Pancreas (tissue), 10 donors: ENCODE measurements around the gene DCAF16. TPM values are rescaled to one million over a fixed set of nuclear protein-coding genes. Genes with fewer than 3 reads are reported as not detected.
A peak's percentile ranks its signal among the peaks of the same experiment; 100 is the strongest.

Experiments
- ATAC-seq, 4 donors: fragments of 200-7000 bp; cut with Tn5 transposase; one replicate each; pipeline versions ENCODE4 v1.8.0 to v1.9.1; 2020; ENCODE audit warnings: mild to moderate bottlenecking in 4 of 4, moderate library complexity in 4 of 4
- DNase-seq, 6 donors: peaks; one replicate each; pipeline ENCODE4 v3.0.0-alpha.2; 2020
- FAIRE-seq: peaks from 2 replicates; lab custom pipeline; 2012; peaks lifted over from hg19 to GRCh38; lab: Jason Lieb, UNC
- H3K27ac ChIP-seq, 4 donors: fragments of 200-600 bp; sonication (generic); 1 replicate in 3 of 4; 2 replicates in 1 of 4; pipeline versions ENCODE4 v1.5.0 to v1.8.0; 2020
- H3K27me3 ChIP-seq, 4 donors: fragments of 200-600 bp; one replicate each; pipeline ENCODE4 v1.8.0; 2021
- H3K36me3 ChIP-seq, 3 donors: fragments of 200-600 bp; sonication (generic) in 1 of 3; one replicate each; pipeline versions ENCODE4 v1.5.0 to v1.8.0; 2020 to 2021
- H3K4me1 ChIP-seq, 3 donors: fragments of 200-600 bp; one replicate each; pipeline ENCODE4 v1.8.0; 2021
- H3K4me3 ChIP-seq, 4 donors: fragments of 200-600 bp; sonication (generic) in 2 of 4; one replicate each; pipeline versions ENCODE4 v1.5.0 to v1.8.0; 2020 to 2021
- H3K9me3 ChIP-seq, 4 donors: fragments of 200-600 bp; one replicate each; pipeline ENCODE4 v1.8.0; 2021
- WGBS, 2 donors: extraction: QIAGEN DNeasy Blood & Tissue Kit; methylation state at CpG; one replicate each; pipeline ENCODE4 v1.1.7; 2013; 5-methylcytosine and 5-hydroxymethylcytosine counted together
- intact Hi-C, 3 donors: fragments of 100-400 bp; cut with DNase I; formaldehyde crosslinking; loops; one replicate each; pipeline versions ENCODE4 v1.11.1 to v1.14.2; 2022
- polyA plus RNA-seq, 2 donors: library from polyadenylated mRNA; stranded (reverse); fragments of 200-250 nt; gene quantifications; one replicate each; pipeline ENCODE4 v1.2.3, GENCODE V29; 2013
- total RNA-seq, 6 donors: library from RNA; stranded (reverse); fragmentation: NEBNext Ultra II Directional in 4 of 6; extraction: Animal tissue kit (Norgen Biotek cat#: 25700) in 4 of 6; gene quantifications; one replicate each; pipeline versions ENCODE4 v1.2.1 to v1.2.4, GENCODE V29; 2021 to 2023
- TF ChIP-seq, protein P1 (sequence below), 4 donors: fragments of 200-600 bp; sonication (generic) in 3 of 4; IDR thresholded peaks; one replicate each; pipeline versions ENCODE4 v1.5.0 to v1.8.0; 2021; ENCODE audit warnings: antibody characterized with exemption in 4 of 4
- donor health status: healthy with polysubstance abuse.
- donor health status: DM: no; HTN: no; CAD: no; lungs with moderate emphysema.
- donor health status: DM: no; HTN: no; CAD: no.
- donor health status: control.
- donor health status: control.
- donor health status: Bipolar disorder and iron deficiency.
- donor health status: DM: yes; HTN: yes; CAD: no.
- donor health status: DM: no; HTN: no; CAD: no.
- donor health status: DM: no; HTN: no; CAD: no.
- donor health status: DM: yes; HTN: yes; CAD: no.

Gene DCAF16
- total and polyA plus RNA-seq, 8 donors = 6.4 to 23.5 (median 13.9) TPM

DNA sequence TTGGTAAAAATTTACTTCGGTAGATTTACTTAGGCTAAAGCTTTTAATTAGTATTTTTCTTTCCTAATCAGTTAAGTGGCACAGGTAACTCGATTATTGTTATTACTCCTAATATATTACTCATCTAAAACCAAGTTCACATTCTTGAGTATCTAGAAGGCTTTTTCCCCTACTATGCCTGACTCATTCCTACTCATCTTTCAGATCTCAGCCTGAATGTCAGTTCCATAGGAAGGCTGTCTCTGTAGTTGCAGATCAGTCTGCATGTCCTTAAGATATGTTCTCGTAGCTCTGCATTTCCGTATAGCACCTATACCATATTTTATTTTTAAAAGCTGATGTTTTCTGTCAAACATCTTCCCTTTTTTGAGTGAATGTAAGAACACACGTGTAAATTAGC is 23.2 kb downstream of the DCAF16 start:
- FAIRE-seq = no peak
- 75 to 89% methylated on average over 5 of the region's 5 CpGs for WGBS, 2 donors

DNA sequence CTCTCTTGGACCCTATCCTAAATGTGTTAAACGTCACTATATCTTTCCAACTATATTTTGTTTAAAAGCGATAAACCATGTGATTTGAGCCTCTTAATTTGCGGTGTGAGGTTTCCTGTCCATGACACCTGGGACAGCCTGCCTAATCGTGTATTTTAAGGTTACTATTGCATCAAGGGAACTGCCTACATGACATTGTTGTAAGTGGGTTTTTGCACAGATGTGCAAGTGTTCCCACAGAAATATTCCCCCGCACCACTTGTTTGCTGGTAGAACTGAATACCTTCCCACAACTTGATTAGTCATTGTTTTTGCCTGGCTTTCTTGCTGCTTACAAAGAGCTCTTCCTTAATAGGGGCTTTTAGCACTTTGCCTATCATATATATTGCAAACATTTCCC is 24.0 kb downstream of the DCAF16 start:
- intact Hi-C loops = no loop called here
- Histone ChIP-seq H3K27ac (no peak overlapping the region), H3K9me3 (no peaks in the 10 kb centered on the region), H3K27me3 (peaks cover 0 to 9% (median 0%) of the 10 kb centered on the region in 4 donors), H3K4me1 (no peaks in the 10 kb centered on the region), H3K36me3 (no peaks in the 10 kb centered on the region), H3K4me3 (no peak overlapping the region)
- ATAC-seq (no peak), DNase-seq (no peak), FAIRE-seq (no peak)
- TF ChIP-seq, protein P1, sequence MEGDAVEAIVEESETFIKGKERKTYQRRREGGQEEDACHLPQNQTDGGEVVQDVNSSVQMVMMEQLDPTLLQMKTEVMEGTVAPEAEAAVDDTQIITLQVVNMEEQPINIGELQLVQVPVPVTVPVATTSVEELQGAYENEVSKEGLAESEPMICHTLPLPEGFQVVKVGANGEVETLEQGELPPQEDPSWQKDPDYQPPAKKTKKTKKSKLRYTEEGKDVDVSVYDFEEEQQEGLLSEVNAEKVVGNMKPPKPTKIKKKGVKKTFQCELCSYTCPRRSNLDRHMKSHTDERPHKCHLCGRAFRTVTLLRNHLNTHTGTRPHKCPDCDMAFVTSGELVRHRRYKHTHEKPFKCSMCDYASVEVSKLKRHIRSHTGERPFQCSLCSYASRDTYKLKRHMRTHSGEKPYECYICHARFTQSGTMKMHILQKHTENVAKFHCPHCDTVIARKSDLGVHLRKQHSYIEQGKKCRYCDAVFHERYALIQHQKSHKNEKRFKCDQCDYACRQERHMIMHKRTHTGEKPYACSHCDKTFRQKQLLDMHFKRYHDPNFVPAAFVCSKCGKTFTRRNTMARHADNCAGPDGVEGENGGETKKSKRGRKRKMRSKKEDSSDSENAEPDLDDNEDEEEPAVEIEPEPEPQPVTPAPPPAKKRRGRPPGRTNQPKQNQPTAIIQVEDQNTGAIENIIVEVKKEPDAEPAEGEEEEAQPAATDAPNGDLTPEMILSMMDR (IDR thresholded peaks at IDR 0.05) = no peak
- WGBS, 2 donors = 33 to 39% methylated on average over 5 of the region's 5 CpGs

More for the DNA sequence above, 23.2 kb downstream of the DCAF16 start:
- H3K36me3 ChIP-seq = no peaks in the 10 kb centered on the region
- no peaks in the 10 kb centered on the region for H3K4me1 ChIP-seq
- no peak overlapping the region for H3K27ac ChIP-seq
- intact Hi-C loops = no loop called here
- no peak overlapping the region for H3K4me3 ChIP-seq
- ATAC-seq = no peak
- DNase-seq = no peak
- H3K27me3 ChIP-seq = peaks cover 0 to 6% (median 0%) of the 10 kb centered on the region in 4 donors
- TF ChIP-seq, protein P1 (IDR thresholded peaks at IDR 0.05) = no peak
- H3K9me3 ChIP-seq = no peaks in the 10 kb centered on the region

DNA sequence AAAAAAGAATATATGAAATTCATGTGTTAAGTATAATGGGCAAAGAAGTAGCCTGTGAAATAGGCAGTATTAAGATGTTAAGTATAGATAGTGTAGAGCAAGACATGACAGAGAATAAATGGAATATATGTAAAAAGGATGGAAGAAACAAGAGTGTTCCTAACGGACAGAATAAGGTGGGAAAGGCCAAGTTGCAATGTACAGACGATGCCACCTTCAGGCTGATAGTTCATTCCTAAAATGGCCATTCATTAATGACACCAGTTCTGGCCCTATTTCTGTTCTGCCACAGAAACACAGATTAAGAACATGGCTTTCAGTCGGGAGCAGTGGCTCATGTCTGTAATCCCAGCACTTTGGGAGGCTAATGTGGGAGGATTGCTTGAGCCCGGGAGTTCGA is 24.7 kb downstream of the DCAF16 start:
- no peaks in the 10 kb centered on the region for H3K36me3 ChIP-seq
- no peak overlapping the region for H3K27ac ChIP-seq
- no peak overlapping the region for H3K4me3 ChIP-seq
- ATAC-seq (no peak), DNase-seq (no peak), FAIRE-seq (no peak)
- TF ChIP-seq, protein P1 (IDR thresholded peaks at IDR 0.05) = no peak
- intact Hi-C loops = no loop called here
- peaks cover 0 to 9% (median 0%) of the 10 kb centered on the region in 4 donors for H3K27me3 ChIP-seq
- H3K9me3 ChIP-seq = no peaks in the 10 kb centered on the region
- 67 to 70% methylated on average over 5 of the region's 5 CpGs for WGBS, 2 donors
- no peaks in the 10 kb centered on the region for H3K4me1 ChIP-seq

DNA sequence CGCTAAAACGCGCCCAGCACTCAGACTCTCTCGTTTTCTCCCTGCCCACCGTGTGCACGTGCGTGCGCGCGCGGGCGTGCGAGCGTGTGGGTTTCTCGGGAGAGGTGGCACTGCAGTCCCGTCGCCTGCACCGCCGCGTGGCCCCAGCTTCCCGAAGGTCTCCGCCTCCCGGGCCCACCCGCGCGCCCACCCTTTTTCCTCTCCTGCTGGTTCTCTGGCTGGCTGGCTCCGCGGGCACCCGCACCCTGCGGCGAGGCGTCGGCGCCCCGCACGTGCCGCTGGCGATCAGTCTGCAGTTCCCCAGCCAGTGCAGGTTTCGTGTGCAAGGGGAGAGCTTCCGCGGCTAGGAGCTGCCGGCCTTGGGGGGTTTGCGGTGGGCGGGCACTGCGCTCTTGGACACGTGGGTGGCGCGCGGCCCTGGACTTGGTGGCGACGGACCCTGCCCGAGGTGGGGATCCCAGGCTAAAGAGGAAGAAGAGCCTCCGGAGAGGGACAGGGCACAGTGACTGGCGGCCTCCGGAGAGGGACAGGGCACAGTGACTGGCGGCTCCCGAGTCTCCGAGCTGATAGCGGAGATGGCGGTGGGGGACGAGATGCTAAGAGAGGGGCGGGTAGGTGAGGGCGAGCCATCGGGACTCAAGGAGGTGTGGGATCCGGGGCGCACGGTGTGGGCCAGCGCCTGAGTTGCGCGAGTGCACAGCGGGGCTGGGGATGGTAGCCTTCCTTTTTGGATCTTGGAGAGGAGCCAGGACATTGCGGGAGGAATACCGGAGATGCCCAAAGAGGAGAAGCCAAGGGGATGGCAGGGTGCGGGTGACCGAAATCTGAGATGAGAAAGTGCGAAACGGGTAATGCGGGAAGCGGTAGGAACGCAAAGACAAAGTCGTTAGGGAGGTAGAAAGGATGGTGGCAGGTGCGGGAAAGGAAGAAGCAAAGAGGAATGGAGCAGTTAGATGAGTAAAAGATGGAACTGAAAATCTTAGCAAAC is 29.0 kb downstream of the DCAF16 start, which contains the start of gene FAM184B:
Gene FAM184B (minus strand): TSS at position 322 of the 988 bp plus-strand sequence. CDS start 322 bp downstream, outside the sequence.
- peaks cover 0 to 12% (median 0%) of the 10 kb centered on the region in 4 donors for H3K27me3 ChIP-seq
- TF ChIP-seq, protein P1 (IDR thresholded peaks at IDR 0.05) = no peak

More for the DNA sequence above, 29.0 kb downstream of the DCAF16 start, which contains the start of gene FAM184B:
- Histone ChIP-seq H3K4me3 (peak within 1 kb of the TSS in 3 of 4 donors; percentile 11 to 40 (median 22)), H3K9me3 (no peaks in the 10 kb centered on the region), H3K4me1 (no peaks in the 10 kb centered on the region), H3K27ac (no peak within 1 kb of the TSS), H3K36me3 (no peaks in the 10 kb centered on the region)
- no peak for FAIRE-seq
- peak in 3 of 4 donors; percentile 23 to 58 (median 52) for ATAC-seq
- intact Hi-C loops = no loop called here
- 3 to 4% methylated on average over 82 of the region's 82 CpGs for WGBS, 2 donors
- peak in 2 of 6 donors; percentile 59 to 64 for DNase-seq
